Activated T-helper 1 cell treated with anti-CD3 and anti-CD28 coated beads, Interleukin-12 subunit alpha, Interleukin-12 subunit beta, Interleukin-2, Interleukin-4 antibody, amounts not matched to agents 30 ng/mL and 10 ng/mL and 1 ng/mL, durations not matched to agents 14 hours and 24 hours and 36 hours (primary cell): ENCODE results near the gene NDUFAF4. TPM values are rescaled to one million over a fixed set of nuclear protein-coding genes. Genes with fewer than 3 reads are reported as not detected.
A peak's percentile ranks its signal among the peaks of the same experiment; 100 is the strongest.

Experiments used
- DNase-seq: peaks from one replicate; pipeline ENCODE4 v3.0.0; 2021; ENCODE audit warnings: low spot score
- H3K27ac Mint-ChIP-seq: one replicate; pipeline ENCODE4 v1.8.0; 2021; ENCODE audit warnings: mild to moderate bottlenecking, mixed read lengths
- H3K27me3 Mint-ChIP-seq: one replicate; pipeline ENCODE4 v1.8.0; 2022; ENCODE audit warnings: mild to moderate bottlenecking, moderate library complexity, mixed read lengths; ENCODE audit not compliant: insufficient read depth
- H3K36me3 Mint-ChIP-seq: one replicate; pipeline ENCODE4 v1.8.0; 2021; ENCODE audit warnings: low read depth, mixed read lengths
- H3K4me1 Mint-ChIP-seq: one replicate; pipeline ENCODE4 v1.8.0; 2021; ENCODE audit warnings: low read depth, mixed read lengths
- H3K4me3 Mint-ChIP-seq: one replicate; pipeline ENCODE4 v1.8.0; 2021; ENCODE audit warnings: mild to moderate bottlenecking, moderate library complexity, mixed read lengths
- H3K9me3 Mint-ChIP-seq: one replicate; pipeline ENCODE4 v1.8.0; 2021; ENCODE audit warnings: mixed read lengths
- intact Hi-C: fragments of 100-400 bp; cut with micrococcal nuclease; formaldehyde crosslinking; loops from one replicate; pipeline ENCODE4 v1.15.1; 2024
- total RNA-seq: library from RNA; stranded (reverse); gene quantifications from 2 replicates; pipeline ENCODE4 v1.2.3, GENCODE V29; 2022

The NDUFAF4 gene
- 73.4 and 74.1 TPM in 2 replicates for total RNA-seq

- Mint-ChIP-seq H3K9me3 (no peaks in the 10 kb centered on the region), H3K4me1 (peaks cover 21% of the 10 kb centered on the region), H3K4me3 (peak within 1 kb of the TSS; percentile 98), H3K36me3 (peaks cover 10% of the 10 kb centered on the region), H3K27ac (peak within 1 kb of the TSS; percentile 98), H3K27me3 (peaks cover 2% of the 10 kb centered on the region)
- peak; percentile 94 for DNase-seq
- intact Hi-C loops, result loop anchor here (1.0 to 10.0 kb wide), 11 partner anchors 10 to 593 kb away; partner anchors contain the start of genes GPR63, KLHL32, MMS22L and UFL1
Observed at GRCh38 chr6:96897396-96898240, at the start of gene NDUFAF4. NDUFAF4 (minus strand) TSS chr6:96897891; CDS start chr6:96897801, 90 bp downstream.

DNA sequence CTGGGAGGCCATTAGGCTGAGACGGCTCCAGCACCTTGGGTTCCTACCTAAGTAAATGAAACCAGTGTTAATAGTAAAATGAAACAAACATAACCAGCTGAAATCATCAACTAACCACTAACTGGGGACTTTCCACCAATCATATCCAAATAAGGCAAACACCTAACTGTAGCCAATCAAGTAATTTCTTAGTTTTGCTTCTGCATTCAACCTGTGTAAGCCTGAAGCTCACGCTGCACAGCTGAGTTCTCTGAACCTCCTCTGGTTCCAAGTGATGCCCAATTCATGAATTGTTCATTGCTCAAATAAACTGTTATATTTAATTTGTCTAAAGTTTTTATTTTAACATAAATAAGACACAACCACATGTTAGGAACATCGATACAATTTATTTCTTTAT lies 49.4 kb upstream of the NDUFAF4 start:
- no peak overlapping the region for H3K27ac Mint-ChIP-seq

GRCh38 chr6:96943555-96944215 lies 46.0 kb upstream of the NDUFAF4 start:
- intact Hi-C loops, result no loop called here
- no peak for DNase-seq
- Mint-ChIP-seq H3K27ac (no peak overlapping the region), H3K27me3 (no peaks in the 10 kb centered on the region), H3K4me1 (peaks cover 10% of the 10 kb centered on the region), H3K9me3 (peaks cover 10% of the 10 kb centered on the region), H3K4me3 (no peak overlapping the region), H3K36me3 (no peaks in the 10 kb centered on the region)

More for the DNA sequence above, 49.4 kb upstream of the NDUFAF4 start:
- Mint-ChIP-seq H3K36me3 (no peaks in the 10 kb centered on the region), H3K4me1 (peaks cover 10% of the 10 kb centered on the region), H3K27me3 (no peaks in the 10 kb centered on the region), H3K9me3 (peaks cover 12% of the 10 kb centered on the region), H3K4me3 (no peak overlapping the region)
- no peak for DNase-seq
- intact Hi-C loops, result no loop called here

DNA sequence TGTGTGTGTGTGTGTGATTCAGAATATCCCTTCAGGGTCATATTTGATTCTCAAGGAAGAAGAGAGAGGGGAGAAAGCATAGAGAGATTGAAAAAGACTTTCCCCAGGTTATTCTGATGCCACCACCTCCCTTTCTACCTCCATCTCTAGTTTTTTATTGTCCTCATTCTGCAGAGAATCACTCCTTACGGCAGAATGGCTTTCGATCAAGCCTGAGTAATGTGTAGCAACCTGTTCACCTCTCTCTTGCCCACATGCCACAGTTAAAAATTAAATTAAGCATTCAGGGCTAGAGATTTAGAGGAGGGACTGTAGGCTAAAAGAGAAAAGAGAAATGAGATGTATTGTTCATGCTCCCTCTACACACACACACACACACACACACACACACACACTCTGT lies 45.0 kb upstream of the NDUFAF4 start:
- peaks cover 8% of the 10 kb centered on the region for H3K9me3 Mint-ChIP-seq
- no peaks in the 10 kb centered on the region for H3K27me3 Mint-ChIP-seq
- intact Hi-C loops, result no loop called here
- H3K4me3 Mint-ChIP-seq, result no peak overlapping the region
- H3K4me1 Mint-ChIP-seq, result peaks cover 10% of the 10 kb centered on the region
- H3K27ac Mint-ChIP-seq, result no peak overlapping the region
- DNase-seq, result no peak
- no peaks in the 10 kb centered on the region for H3K36me3 Mint-ChIP-seq

GRCh38 chr6:96940322-96940721 lies 42.6 kb upstream of the NDUFAF4 start:
- Mint-ChIP-seq H3K27ac (no peak overlapping the region), H3K9me3 (no peaks in the 10 kb centered on the region), H3K4me3 (no peak overlapping the region), H3K27me3 (no peaks in the 10 kb centered on the region), H3K4me1 (no peaks in the 10 kb centered on the region), H3K36me3 (no peaks in the 10 kb centered on the region)
- DNase-seq, result no peak
- intact Hi-C loops, result no loop called here

GRCh38 chr6:96939007-96939805 lies 41.5 kb upstream of the NDUFAF4 start:
- H3K4me3 Mint-ChIP-seq, result no peak overlapping the region
- H3K9me3 Mint-ChIP-seq, result no peaks in the 10 kb centered on the region
- H3K4me1 Mint-ChIP-seq, result no peaks in the 10 kb centered on the region
- intact Hi-C loops, result no loop called here
- H3K27ac Mint-ChIP-seq, result no peak overlapping the region
- no peaks in the 10 kb centered on the region for H3K36me3 Mint-ChIP-seq
- no peaks in the 10 kb centered on the region for H3K27me3 Mint-ChIP-seq
- no peak for DNase-seq

DNA sequence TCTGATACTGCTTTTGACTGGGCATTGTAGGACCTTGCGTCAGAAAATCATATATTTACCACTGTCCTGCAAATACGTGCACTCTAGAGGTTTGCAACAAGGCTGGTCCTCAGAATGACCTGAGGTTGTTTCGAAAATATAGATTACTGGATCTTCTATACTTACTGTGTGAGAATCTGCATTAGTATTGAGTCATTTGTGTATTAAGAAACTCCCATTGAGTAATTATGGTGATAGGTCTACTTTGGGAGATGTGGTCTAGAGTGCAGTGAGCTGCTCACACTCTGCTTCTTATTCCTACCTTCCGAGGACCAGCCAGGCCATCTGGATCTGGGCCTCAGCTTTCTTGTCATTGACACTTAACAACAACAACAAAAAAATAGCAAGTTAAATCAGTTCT lies 36.4 kb upstream of the NDUFAF4 start:
- H3K36me3 Mint-ChIP-seq, result no peaks in the 10 kb centered on the region
- no peak overlapping the region for H3K4me3 Mint-ChIP-seq
- no peak overlapping the region for H3K27ac Mint-ChIP-seq
- no peaks in the 10 kb centered on the region for H3K9me3 Mint-ChIP-seq
- no peak for DNase-seq
- intact Hi-C loops, result no loop called here
- H3K27me3 Mint-ChIP-seq, result peaks cover 9% of the 10 kb centered on the region
- H3K4me1 Mint-ChIP-seq, result no peaks in the 10 kb centered on the region

DNA sequence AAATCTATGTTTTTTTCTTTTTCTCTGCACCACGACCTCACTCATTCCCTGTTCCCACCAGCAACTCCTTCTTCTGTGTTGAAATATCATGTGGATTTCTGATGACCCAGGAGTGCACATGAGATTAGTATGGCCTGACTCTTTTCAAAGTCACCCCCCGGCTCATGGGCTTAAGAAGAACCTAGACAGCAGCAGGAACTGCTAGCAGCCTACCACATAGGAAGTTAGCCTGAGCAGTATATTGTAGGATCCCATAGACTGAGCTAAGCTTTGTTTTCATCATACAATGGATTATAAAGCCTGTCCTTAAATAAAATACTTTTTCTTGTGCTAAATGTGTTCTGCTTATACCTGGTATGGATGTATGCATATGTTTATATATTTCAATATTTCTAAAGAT lies 33.5 kb upstream of the NDUFAF4 start:
- Mint-ChIP-seq H3K4me3 (no peak overlapping the region), H3K27me3 (peaks cover 11% of the 10 kb centered on the region), H3K27ac (no peak overlapping the region), H3K9me3 (no peaks in the 10 kb centered on the region), H3K4me1 (peaks cover under 1% of the 10 kb centered on the region), H3K36me3 (no peaks in the 10 kb centered on the region)
- no peak for DNase-seq
- intact Hi-C loops, result no loop called here

- intact Hi-C loops, result loop anchor here (10.0 kb wide), 1 partner anchor 465 kb away; no protein-coding TSS in a partner anchor
- H3K27ac Mint-ChIP-seq, result no peak overlapping the region
- no peak for DNase-seq
Observed at GRCh38 chr6:96929741-96930140, 32.0 kb upstream of the NDUFAF4 start.

GRCh38 chr6:96927660-96928059 lies 30.0 kb upstream of the NDUFAF4 start:
- no peak for DNase-seq
- no peaks in the 10 kb centered on the region for H3K9me3 Mint-ChIP-seq
- H3K27me3 Mint-ChIP-seq, result peaks cover 11% of the 10 kb centered on the region
- no peak overlapping the region for H3K27ac Mint-ChIP-seq
- H3K4me1 Mint-ChIP-seq, result peaks cover 21% of the 10 kb centered on the region
- no peaks in the 10 kb centered on the region for H3K36me3 Mint-ChIP-seq
- intact Hi-C loops, result loop anchor here (10.0 kb wide), 1 partner anchor 467 kb away; no protein-coding TSS in a partner anchor
- H3K4me3 Mint-ChIP-seq, result no peak overlapping the region

More at GRCh38 chr6:96929741-96930140, 32.0 kb upstream of the NDUFAF4 start:
- H3K36me3 Mint-ChIP-seq, result no peaks in the 10 kb centered on the region
- H3K9me3 Mint-ChIP-seq, result no peaks in the 10 kb centered on the region
- peaks cover 11% of the 10 kb centered on the region for H3K27me3 Mint-ChIP-seq
- H3K4me3 Mint-ChIP-seq, result no peak overlapping the region
- peaks cover 13% of the 10 kb centered on the region for H3K4me1 Mint-ChIP-seq

DNA sequence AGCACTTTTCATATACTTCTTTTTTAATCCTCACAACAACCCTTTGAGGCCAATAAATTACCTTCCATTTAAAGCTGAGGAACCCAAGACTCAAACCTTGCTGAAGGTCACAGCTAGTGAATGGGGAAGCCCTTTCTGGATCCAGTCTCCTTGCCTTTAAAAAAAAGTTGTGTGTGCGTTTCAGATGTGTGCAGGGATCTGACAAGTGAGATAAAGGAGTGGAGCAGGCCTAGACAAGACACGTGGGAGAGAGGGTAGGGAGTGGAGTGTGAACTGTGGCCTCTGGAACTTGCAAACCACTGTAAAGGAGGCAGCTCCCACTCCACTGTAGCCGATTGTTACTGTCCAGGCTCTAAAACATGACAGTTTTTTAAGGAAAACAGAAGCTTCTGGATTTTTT lies 28.7 kb upstream of the NDUFAF4 start:
- H3K36me3 Mint-ChIP-seq, result no peaks in the 10 kb centered on the region
- H3K27me3 Mint-ChIP-seq, result peaks cover 11% of the 10 kb centered on the region
- H3K4me3 Mint-ChIP-seq, result no peak overlapping the region
- peaks cover 33% of the 10 kb centered on the region for H3K4me1 Mint-ChIP-seq
- no peaks in the 10 kb centered on the region for H3K9me3 Mint-ChIP-seq
- intact Hi-C loops, result loop anchor here (10.0 kb wide), 1 partner anchor 468 kb away; no protein-coding TSS in a partner anchor
- DNase-seq, result no peak
- no peak overlapping the region for H3K27ac Mint-ChIP-seq

GRCh38 chr6:96925290-96925687 lies 27.6 kb upstream of the NDUFAF4 start:
- no peak for DNase-seq
- peaks cover 5% of the 10 kb centered on the region for H3K27me3 Mint-ChIP-seq
- no peaks in the 10 kb centered on the region for H3K36me3 Mint-ChIP-seq
- peaks cover 33% of the 10 kb centered on the region for H3K4me1 Mint-ChIP-seq
- H3K4me3 Mint-ChIP-seq, result peak overlapping the region; percentile 90
- intact Hi-C loops, result loop anchor here (2.0 to 10.0 kb wide), 2 partner anchors 358 to 470 kb away; partner anchors contain the start of gene MMS22L
- H3K9me3 Mint-ChIP-seq, result no peaks in the 10 kb centered on the region
- H3K27ac Mint-ChIP-seq, result peak overlapping the region; percentile 63
